Stimulated activated naive CD4-positive, alpha-beta T cell treated with Interleukin-2 at 50 U/mL for 16 hours (primary cell): ENCODE data around the gene NOX4.
"Not testable (repeated sequence)": the region's sequence is repeated elsewhere in the genome, so short reads cannot be mapped to it uniquely, and the experiment has no call there.

ENCODE experiments used
- DNase-seq: peaks from one replicate; lab custom pipeline; 2025; lab: John Stamatoyannopoulos, UW

NOX4 gene

DNA sequence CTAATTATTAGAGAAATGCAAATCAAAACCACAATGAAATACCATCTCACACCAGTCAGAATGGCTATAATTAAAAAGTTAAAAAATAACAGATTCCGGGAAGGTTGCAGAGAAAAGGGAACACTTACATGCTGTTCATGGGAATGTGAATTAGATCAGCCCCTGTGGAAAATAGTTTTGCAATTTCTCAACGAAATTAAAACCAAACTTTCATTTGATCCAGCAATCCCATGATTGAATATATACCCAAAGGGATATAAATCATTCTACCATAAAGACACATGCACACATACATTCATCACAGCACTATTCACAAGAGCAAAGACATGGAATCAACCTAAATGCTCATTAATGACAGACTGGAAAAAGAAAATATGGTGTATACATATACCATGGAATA lies 32.5 kb downstream of the NOX4 start:
- DNase-seq = no peak

DNA sequence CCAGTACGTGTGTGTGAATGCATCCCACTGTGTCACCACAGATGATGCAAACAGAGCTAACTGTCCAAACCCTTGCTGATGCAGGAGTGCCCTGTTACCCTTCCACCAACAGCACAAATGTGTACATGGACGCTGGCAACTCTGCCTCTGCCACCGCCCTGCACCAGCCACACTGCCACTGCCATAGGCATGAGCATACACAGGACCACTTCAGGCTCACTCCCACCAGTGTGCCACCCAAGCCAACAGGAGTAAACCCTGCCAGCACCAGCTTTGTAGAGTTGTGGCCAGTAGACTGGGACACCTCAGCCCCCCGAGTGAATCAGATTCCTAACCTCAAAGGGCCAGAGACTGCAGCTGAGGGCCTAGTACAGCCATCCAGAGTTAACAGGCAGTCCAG lies 34.0 kb downstream of the NOX4 start:
- DNase-seq = no peak

DNA sequence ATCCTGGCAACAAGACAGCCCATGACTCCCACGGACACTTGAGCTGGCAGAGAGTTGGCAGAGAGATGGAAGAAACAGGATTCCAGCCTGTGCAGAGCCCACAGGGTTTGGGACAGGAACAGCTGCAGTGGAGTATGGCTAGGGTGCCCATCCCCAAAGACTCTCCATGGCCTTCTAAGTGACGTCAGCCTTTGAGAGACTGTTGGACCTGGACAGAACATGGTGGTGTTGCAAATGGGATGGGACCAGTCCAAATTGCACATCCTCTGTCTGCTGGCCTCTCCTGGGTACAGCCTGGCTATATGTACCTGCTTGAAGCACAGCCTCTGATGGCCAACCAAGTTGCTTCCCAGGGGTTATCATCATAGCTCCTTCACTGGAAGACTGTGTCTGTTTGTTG lies 34.5 kb downstream of the NOX4 start:
- DNase-seq = no peak

DNA sequence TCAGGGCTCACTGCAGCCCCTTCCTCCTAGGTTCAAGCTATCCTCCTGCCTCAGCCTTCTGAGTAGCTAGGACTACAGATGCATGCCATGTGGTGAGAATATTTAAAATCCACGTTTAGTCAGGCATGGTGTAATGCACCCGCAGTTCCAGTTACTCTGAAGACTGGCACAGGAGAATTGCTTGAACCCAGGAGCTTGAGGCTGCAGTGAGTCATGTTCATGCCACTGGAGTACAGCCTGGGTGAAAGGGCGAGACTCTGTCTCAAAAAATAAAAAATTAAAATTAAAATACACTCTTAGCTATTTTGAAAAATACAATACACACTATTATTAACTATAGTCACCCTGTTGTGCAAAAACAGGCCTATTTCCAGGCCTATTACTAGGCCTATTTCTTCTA lies 38.4 kb downstream of the NOX4 start:
- no peak for DNase-seq

DNA sequence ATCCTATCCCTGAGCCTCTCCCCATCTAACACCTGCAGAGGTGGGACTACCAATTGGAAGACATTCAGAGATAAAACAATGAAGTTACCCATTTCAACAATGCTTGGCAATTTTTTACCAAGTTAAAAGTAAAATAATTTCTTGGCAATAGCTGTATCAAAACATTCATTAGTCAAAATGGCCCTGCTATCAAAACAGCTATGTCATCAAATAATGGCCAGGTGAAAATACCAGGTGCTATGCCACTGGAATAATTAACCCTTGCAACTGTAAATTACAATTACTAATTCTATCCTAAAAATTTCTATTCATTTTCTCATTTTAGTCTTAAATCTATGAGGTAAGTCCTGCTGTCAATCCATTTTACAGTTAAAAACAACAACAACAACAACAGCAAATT lies 43.3 kb downstream of the NOX4 start:
- no peak for DNase-seq

DNA sequence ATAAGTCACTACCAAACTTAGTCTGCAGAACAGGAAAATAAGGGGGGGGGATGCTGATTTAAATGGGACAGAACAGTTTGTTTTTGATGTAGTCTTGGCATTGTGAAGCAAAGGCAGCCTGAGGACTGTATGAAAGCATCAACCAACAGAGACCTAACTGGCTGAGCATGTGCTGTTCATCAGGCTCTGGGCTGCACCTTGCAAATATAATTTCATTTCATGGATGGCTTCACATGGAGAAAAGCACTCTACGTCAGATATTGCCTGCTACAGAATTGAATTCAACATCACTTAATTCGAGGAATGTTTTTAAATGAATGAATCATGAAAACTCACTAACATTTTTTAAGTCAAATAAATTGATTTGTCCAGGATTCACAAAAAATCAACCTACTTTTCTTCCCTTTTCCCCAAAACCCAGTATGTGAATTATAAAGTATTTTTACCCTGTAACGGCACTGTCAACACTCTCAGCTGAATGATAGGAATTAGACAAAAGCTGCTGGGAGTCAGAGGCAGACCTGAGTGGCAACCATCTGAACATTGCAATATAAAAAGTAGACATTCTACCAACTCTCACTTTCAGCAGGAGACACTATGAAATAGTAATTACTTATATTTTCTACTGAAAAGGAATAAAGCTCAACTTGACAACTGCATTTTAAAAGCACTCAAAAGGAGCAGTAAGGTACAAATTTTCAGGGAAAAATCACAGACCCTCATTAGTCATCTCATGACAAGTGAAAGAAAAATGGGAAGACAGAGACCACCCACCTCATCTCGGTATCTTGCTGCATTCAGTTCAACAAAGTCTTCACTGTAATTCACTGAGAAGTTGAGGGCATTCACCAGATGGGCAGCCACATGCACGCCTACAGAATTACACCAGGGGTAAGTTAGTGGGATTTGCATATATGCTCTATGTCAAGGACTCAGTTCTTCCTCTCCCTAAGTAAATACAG lies 47.5 kb downstream of the NOX4 start:
- DNase-seq = no peak

DNA sequence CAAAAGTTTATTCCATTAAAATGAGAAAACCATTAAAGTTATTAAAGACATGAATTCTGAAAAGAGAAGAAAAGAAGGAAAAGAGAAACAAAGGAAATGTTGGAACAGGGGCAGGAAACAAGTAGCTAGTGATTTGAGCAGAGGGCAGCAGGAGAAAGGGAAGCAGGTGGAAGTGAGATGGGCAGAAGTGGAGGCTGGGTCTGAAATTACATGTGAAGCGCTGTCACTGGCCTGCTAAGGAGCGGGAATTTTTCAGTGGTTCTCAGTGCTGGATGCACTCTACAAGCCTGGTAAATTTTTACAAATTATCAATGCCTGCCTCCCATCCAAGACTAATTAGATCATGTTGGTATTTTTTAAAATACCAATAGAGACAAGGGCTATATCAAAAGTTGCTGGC lies 48.4 kb downstream of the NOX4 start:
- no peak for DNase-seq

DNA sequence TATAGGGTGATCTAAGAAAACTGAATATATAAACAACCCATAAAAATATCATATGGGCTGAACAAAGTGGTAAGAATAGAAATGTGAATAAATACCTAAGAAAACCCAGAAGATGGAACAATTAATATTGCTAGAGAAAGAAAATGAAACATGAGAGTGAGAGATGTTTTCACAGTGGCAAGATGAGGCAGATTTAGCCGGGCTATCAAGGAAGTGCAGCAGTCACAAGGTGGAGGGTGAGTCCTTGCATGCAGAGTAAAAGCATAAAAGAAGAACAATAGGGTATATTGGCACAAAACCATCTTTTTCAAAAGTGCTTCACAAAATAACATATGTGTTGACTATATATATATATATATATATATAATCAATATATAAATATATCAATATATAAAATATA lies 49.6 kb downstream of the NOX4 start:
- DNase-seq = no peak

DNA sequence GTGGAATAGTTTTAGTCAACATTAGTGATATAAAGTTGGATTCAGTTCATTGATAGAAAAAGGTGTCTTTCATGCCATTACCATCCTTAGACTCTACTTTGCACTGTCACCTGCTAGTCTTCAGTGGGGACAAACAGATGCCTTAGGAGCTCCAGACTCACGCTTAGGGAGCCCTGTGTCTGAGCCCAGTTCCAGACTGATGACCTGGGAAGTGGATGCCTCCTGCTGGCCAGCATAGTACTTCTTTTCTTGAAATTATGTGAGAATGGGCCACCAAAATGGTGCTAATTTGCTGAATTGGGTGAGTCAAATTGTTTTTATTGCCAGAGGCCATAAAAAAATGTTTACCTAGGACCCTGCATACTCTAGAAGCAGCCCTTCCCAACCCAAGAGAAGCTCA lies 53.9 kb downstream of the NOX4 start:
- DNase-seq = no peak

DNA sequence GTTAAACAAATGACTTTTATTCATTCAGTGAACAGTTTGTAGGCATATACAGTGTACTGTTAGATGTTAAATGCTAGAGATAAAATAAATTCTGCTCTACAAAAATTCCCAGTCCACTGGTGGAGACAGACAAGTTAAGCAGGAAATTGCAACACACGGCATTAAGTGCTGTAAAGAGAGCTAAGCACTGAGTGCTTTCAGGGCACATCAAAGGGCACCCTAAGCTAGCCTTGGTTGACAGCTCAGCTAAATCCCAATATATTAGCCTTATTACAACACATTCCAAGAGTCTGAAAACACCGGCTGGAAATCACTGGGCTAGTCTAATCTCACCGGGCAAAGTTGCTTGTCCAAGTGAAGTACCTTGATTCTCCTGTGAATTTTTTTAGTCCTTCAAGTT lies 55.1 kb downstream of the NOX4 start:
- DNase-seq = no peak

DNA sequence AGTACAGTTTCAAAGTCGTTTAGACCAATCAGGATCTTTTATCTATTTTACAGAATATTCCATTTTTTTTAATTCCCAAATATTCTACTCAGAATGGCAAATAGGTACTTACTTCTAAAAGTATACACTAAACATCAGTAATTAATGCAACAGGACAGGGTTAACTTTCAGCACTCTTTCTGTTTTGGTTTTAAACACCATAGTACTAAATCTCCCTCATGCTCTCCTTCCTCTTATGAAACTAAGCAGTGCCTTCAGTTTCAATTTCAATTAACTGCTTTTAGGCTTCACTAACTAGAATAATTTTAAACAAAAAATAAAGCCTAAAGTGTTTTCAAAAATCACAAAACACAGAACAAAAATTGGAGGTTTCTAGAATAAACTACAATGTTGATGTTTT lies 57.9 kb downstream of the NOX4 start:
- no peak for DNase-seq

DNA sequence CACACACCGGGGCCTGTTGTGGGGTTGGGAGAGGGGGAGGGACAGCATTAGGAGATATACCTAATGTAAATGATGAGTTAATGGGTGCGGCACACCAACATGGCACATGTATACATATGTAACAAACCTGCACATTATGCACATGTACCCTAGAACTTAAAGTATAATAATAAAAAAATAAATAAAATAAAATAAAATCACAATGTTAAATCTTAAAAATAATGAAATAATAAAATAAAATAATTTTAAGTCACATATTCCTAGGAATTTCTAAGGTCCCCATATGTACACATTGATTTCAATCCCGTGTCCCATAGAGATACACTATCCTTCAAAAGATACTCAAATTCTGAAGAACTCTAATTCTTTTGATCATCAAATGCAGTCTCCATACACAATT lies 59.0 kb downstream of the NOX4 start:
- not testable (repeated sequence) for DNase-seq

DNA sequence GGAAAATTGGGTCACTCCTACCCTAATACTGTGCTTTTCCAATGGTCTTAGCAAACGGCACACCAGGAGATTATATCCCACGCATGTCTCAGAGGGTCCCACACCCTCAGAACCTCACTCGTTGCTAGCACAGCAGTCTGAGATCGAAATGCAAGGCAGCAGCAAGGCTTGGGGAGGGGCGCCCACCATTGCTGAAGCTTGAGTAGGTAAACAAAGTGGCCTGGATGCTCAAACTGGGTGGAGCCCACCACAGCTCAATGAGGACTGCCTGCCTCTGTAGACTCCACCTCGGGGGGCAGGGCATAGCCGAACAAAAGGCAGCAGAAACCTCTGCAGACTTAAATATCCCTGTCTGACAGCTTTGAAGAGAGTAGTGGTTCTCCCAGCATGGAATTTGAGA lies 64.7 kb downstream of the NOX4 start:
- DNase-seq = not testable (repeated sequence)

DNA sequence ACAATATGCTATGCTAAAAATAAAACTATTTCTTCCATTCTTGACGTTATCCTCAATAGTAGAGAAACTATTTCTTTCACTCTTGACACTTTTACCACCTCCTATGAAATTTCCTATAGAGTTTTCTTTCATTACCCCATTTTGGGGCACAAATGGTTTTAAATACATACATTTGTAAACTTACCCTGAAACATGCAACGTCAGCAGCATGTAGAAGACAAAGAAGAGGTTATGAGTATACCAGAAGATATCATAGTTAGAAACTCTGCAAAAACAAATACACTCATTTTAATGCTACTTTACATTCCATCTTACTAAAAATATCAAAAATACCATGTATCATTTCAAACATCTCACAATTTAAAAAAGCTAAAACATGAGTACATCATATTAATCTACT lies 69.5 kb downstream of the NOX4 start:
- no peak for DNase-seq

DNA sequence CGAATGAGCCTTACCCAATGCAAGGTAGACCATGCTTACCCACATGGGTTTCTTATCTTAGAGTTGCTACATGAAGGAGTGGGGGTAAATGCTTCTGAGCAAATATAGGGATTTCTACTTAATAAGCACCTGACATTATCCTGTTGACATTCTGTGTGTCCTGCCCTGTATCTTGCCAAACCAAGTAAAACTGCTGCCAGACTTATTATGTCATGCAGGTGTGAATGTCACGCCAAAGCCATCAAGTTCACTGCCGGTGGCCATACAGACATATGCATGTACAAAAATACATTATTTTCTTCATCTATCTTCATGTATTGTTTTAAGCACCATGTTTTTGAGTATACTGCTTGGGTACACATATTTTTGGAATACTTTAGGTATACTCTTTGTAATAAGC lies 70.2 kb downstream of the NOX4 start:
- DNase-seq = no peak

DNA sequence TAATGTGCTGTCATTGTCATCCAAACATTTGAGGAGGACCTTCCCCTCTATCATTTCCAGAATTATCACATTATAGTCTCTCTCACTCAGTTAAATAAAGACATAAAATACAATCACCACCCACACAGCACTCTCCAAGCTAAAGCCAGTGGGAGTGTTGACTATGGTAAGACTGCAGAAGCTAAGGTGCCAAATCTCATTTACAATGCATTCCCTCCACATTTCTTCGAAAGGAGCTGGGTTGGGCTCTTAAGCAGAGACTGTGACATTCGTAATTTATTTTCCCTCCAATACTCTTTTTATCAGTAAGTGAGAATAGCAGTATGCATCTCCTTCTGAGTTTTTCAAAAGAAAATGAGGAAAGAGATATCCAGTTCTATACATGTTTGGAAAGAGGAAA lies 74.2 kb downstream of the NOX4 start:
- no peak for DNase-seq

DNA sequence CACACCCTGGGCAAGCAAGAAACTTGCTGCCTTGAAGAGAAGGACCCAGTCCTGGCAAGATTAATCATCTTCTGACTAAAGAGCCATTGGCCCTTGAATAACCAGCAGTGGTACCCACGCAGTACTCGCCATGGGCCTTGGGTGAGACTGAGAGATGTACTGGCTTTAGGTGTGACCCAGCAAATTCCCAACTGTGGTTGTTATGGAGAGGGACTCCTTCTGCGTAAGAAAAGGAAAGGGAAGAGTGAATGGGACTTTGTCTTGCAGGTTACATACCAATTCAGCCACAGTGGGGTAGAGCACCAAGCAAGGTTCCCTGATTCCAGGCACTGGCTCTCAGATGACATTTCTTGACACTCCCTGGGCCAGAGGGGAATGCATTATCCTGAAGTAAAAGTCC lies 80.1 kb downstream of the NOX4 start:
- DNase-seq = not testable (repeated sequence)

DNA sequence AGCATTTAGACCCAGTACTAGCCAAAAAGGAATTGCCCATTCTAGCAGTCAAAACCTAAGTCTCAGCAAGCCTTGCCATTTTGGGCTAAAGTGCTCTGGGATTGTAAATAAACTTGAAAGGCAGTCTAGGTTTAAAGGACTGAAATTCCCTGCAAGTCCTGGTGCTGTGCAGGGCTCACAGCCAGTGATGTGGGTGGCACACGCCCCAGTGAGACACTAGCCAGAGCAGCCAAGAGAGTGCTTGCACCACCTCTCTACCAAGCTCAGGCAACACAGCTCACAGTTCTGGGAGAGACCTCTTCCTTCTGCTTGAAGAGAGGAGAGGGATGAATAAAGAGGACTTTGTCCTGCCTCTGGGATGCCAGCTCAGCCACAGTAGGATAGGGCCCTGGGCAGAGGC lies 80.5 kb downstream of the NOX4 start:
- DNase-seq = not testable (repeated sequence)

DNA sequence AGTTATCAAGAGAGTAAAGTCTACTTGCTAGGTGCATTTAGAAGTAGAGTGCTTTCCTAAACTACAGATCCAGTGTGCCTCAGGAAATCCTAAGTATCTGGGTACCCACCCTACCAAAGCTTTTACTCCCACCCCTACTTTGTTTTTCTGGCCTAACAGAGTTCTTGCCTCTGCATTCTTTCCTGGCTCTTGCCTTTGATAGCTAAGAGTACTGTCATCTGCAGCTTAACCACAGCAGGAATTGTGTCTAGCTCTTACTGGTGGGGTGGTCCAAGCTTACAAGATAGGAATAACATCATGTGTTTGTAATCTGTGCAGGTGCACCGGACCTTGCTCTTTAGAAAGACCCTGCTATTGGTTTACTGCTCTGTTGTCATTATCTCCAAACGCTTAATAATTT lies 82.7 kb downstream of the NOX4 start:
- DNase-seq = not testable (repeated sequence)

DNA sequence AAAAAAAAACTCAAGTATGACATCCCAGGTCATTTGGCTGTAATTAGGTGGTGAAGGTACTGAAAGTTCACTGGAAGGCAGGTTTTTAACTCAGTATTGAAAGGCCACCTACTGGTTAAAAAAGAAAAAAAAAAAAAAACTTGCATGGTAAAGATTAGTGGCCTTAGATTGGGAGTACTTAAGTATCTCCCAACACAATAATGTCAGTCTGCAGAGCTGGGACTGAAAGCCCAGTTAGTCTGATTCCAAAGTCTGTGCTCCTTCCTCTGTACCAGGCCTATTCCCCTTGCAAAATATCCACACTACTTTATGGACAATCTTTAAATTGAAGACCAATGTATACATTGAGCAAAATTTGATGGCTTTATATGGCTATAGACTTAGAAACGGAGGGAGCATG lies 85.5 kb downstream of the NOX4 start:
- no peak for DNase-seq

DNA sequence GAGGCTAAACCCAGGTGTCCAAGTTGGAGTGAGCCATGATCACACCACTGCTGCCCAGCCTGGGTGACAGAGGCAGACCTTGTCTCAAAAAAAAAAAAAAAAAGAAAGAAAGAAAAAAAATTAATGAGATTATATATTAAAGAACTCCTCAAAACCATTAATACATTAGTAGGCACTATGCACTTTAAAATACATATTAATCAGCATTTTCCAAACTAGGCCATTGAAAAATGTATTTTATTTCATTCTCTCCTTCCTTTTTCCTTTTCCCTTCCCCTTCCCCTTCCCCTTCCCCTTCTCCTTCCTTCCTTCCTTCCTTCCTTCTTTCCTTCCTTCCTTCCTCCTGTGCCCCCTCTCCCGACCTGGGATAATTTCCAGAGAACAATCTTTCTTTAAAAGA lies 99.5 kb downstream of the NOX4 start:
- DNase-seq = not testable (repeated sequence)

DNA sequence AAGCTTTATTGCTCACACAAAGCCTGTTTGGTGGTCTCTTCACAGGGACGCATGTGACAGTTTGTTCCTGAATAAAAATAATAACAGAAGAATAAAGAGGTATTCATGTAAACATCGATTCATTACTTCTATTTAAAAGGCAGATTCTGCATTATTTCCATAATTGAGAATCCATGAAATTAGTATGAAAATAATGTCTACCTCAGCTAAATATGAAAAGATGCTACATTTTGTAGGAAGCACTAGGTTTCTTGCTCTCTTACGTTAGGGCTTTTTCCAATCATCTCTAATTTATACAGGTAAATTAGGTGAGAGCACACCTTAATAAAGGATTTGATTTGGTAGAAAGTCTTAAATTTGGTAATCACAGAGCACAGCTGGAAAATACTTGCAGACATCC lies 103.7 kb downstream of the NOX4 start:
- not testable (repeated sequence) for DNase-seq

DNA sequence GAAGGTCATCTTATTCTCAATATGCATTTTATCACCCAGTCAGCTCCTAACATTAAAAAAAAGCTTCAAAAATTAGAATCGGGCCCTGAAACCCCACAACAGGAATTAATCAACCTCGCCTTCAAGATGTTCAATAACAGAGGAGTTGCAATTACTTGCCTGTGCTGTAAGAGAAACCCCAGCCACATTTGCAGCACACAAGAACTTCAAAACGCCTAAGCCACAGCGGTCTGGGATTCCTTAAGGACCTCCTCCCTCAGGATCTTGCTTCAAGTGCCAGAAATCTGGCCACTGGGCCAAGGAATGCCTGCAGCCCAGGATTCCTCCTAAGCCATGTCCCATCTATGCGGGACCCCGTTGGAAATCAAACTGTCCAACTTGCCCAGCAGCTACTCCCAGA lies 108.2 kb downstream of the NOX4 start:
- DNase-seq = not testable (repeated sequence)

DNA sequence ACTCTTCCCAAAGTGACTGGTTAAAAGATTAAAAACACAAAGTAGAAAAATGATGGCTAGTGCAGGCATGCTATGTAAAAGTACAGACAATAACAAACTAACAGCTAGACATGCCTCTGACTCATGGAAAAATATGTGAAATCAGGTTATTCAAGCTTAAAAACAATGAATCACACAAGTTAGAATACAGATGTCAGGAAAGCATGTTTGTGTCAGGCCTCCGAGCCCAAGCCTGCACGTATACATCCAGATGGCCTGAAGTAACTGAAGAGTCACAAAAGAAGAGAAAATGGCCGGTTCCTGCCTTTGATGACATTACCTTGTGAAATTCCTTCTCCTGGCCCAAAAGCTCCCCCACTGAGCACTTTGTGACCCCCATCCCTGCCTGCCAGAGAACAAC lies 110.1 kb downstream of the NOX4 start:
- no peak for DNase-seq
